Colonic mucosa (tissue), 4 donors: Measurements from ENCODE around the gene CELSR1. TPM values are rescaled to one million over a fixed set of nuclear protein-coding genes. Genes with fewer than 3 reads are reported as not detected.
"Not testable (repeated sequence)": the region's sequence is repeated elsewhere in the genome, so short reads cannot be mapped to it uniquely, and the experiment has no call there.

ENCODE experiments used
- DNase-seq: peaks from one replicate; pipeline ENCODE4 v3.0.0-alpha.2; 2020
- H3K27ac ChIP-seq: fragments of 200-600 bp; one replicate; pipeline ENCODE4 v1.8.0; 2021
- H3K27me3 ChIP-seq: fragments of 200-600 bp; one replicate; pipeline ENCODE4 v1.8.0; 2021
- H3K36me3 ChIP-seq: fragments of 200-600 bp; one replicate; pipeline ENCODE4 v1.8.0; 2021
- H3K4me1 ChIP-seq: fragments of 200-600 bp; one replicate; pipeline ENCODE4 v1.8.0; 2021; ENCODE audit warnings: mild to moderate bottlenecking
- H3K4me3 ChIP-seq: fragments of 200-600 bp; one replicate; pipeline ENCODE4 v1.8.0; 2021
- H3K9ac ChIP-seq, 2 donors: one replicate each; pipeline ENCODE4 v1.7.0; 2013; ENCODE audit warnings: control low read depth in 2 of 2, low read depth in 2 of 2, low read length in 2 of 2
- H3K9me3 ChIP-seq: fragments of 200-600 bp; one replicate; pipeline ENCODE4 v1.8.0; 2021
- CTCF ChIP-seq: fragments of 200-600 bp; IDR thresholded peaks from one replicate; pipeline ENCODE4 v1.8.0; 2022; ENCODE audit warnings: antibody characterized with exemption, mild to moderate bottlenecking
- intact Hi-C: fragments of 100-400 bp; cut with DNase I; formaldehyde crosslinking; loops from one replicate; pipeline ENCODE4 v1.14.1; 2022
- total RNA-seq, 2 donors: library from RNA; stranded (reverse); fragmentation: NEBNext Ultra II Directional in 1 of 2; extraction: Animal tissue kit (Norgen Biotek cat#: 25700) in 1 of 2; gene quantifications; one replicate each; pipeline ENCODE4 v1.2.1, GENCODE V29; 2021
- donor health status: healthy.
- donor health status: DM: no; HTN: no; CAD: no.
- donor health status: DM: no; HTN: no; CAD: no.

The CELSR1 gene
- total RNA-seq, 2 donors from 2014 or later: 2.7 to 7.8 TPM

- Histone ChIP-seq H3K36me3 (no peaks in the 10 kb centered on the region), H3K9ac (no peak overlapping the region), H3K27me3 (no peaks in the 10 kb centered on the region), H3K4me1 (no peaks in the 10 kb centered on the region), H3K9me3 (no peaks in the 10 kb centered on the region), H3K27ac (no peak overlapping the region), H3K4me3 (no peak overlapping the region)
- intact Hi-C loops: no loop called here
- no peak for TF ChIP-seq CTCF
- no peak for DNase-seq
Observed at GRCh38 chr22:46401370-46401769, 136.1 kb downstream of the CELSR1 start.

GRCh38 chr22:46399251-46400024 lies 138.0 kb downstream of the CELSR1 start:
- TF ChIP-seq CTCF: no peak
- Histone ChIP-seq H3K9me3 (no peaks in the 10 kb centered on the region), H3K4me1 (no peaks in the 10 kb centered on the region), H3K9ac (no peak overlapping the region), H3K27ac (no peak overlapping the region), H3K36me3 (no peaks in the 10 kb centered on the region), H3K27me3 (no peaks in the 10 kb centered on the region), H3K4me3 (no peak overlapping the region)
- intact Hi-C loops: no loop called here
- DNase-seq: no peak

GRCh38 chr22:46397951-46398350 lies 139.5 kb downstream of the CELSR1 start:
- no peaks in the 10 kb centered on the region for H3K27me3 ChIP-seq
- H3K9ac ChIP-seq: no peak overlapping the region
- no peaks in the 10 kb centered on the region for H3K36me3 ChIP-seq
- H3K27ac ChIP-seq: no peak overlapping the region
- TF ChIP-seq CTCF: no peak
- H3K4me3 ChIP-seq: no peak overlapping the region
- no peaks in the 10 kb centered on the region for H3K4me1 ChIP-seq
- intact Hi-C loops: no loop called here
- no peak for DNase-seq
- H3K9me3 ChIP-seq: no peaks in the 10 kb centered on the region

GRCh38 chr22:46397514-46397913 lies 139.9 kb downstream of the CELSR1 start:
- Histone ChIP-seq H3K4me1 (no peaks in the 10 kb centered on the region), H3K9ac (no peak overlapping the region), H3K27ac (no peak overlapping the region), H3K27me3 (no peaks in the 10 kb centered on the region), H3K9me3 (no peaks in the 10 kb centered on the region), H3K36me3 (no peaks in the 10 kb centered on the region), H3K4me3 (no peak overlapping the region)
- no peak for TF ChIP-seq CTCF
- no peak for DNase-seq
- intact Hi-C loops: no loop called here

GRCh38 chr22:46397049-46397448 lies 140.4 kb downstream of the CELSR1 start:
- H3K9ac ChIP-seq, H3K9me3 ChIP-seq, H3K4me3 ChIP-seq, DNase-seq, H3K4me1 ChIP-seq, H3K27ac ChIP-seq, H3K27me3 ChIP-seq, H3K36me3 ChIP-seq, intact Hi-C loops: not testable (repeated sequence)

- no peaks in the 10 kb centered on the region for H3K4me1 ChIP-seq
- no peak overlapping the region for H3K9ac ChIP-seq
- no peak for DNase-seq
- H3K27ac ChIP-seq: no peak overlapping the region
- no peak overlapping the region for H3K4me3 ChIP-seq
- H3K27me3 ChIP-seq: no peaks in the 10 kb centered on the region
- intact Hi-C loops: no loop called here
- TF ChIP-seq CTCF: no peak
- no peaks in the 10 kb centered on the region for H3K9me3 ChIP-seq
- no peaks in the 10 kb centered on the region for H3K36me3 ChIP-seq
Observed at GRCh38 chr22:46395145-46395544, 142.3 kb downstream of the CELSR1 start.
